Uterus (tissue), 2 donors: Measurements from ENCODE around the gene WNT11.

ENCODE experiments used
- CTCF ChIP-seq, 4 experiments: fragments of 200-600 bp in 2 of 4; fragments of 450-650 bp in 2 of 4; sonication (generic) in 2 of 4; IDR thresholded peaks; one replicate each; pipeline ENCODE4 v1.5.1; 2016 to 2019; ENCODE audit warnings: antibody characterized with exemption in 4 of 4, mild to moderate bottlenecking in 2 of 4, moderate library complexity in 1 of 4
- POLR2A ChIP-seq, 2 donors: fragments of 450-650 bp; IDR thresholded peaks; one replicate each; pipeline ENCODE4 v1.6.1; 2016; ENCODE audit warnings: antibody characterized with exemption in 2 of 2, mild to moderate bottlenecking in 1 of 2, moderate library complexity in 1 of 2

GRCh38 chr11:76243957-76244285 is 37.6 kb upstream of the WNT11 start:
- TF ChIP-seq CTCF (IDR thresholded peaks at IDR 0.05) (no peak), POLR2A (IDR thresholded peaks at IDR 0.05) (no peak)
